RWPE1 (cell line): ENCODE data around the gene UQCC2.

Experiments used
- CTCF ChIA-PET: fragments of 350-600 bp; sonication (Branson Sonifier 250); formaldehyde crosslinking; extraction: SDS; loops from one replicate; lab custom pipeline; 2021; lab: Yijun Ruan, JAX
- POLR2A ChIA-PET: fragments of 400-600 bp; formaldehyde crosslinking; extraction: SDS; loops from one replicate; lab custom pipeline; 2020; ENCODE audit warnings: antibody characterized with exemption; ENCODE audit not compliant: low non-redundant PET; lab: Yijun Ruan, JAX
- DNase-seq: peaks from one replicate; pipeline ENCODE4 v3.0.0; 2012; ENCODE audit warnings: low spot score
- H3K27ac ChIP-seq: fragments of 450-650 bp; 2 replicates; pipeline ENCODE4 v1.5.1; 2017
- CTCF ChIP-seq: fragments of 450-650 bp; conservative IDR thresholded peaks from 2 replicates; pipeline ENCODE4 v1.5.1; 2017; ENCODE audit warnings: low read depth, mild to moderate bottlenecking

Gene UQCC2

GRCh38 chr6:33740204-33740608 is 28.7 kb upstream of the UQCC2 start:
- ChIA-PET CTCF (interaction anchor here (0.6 to 0.7 kb wide), 2 partner anchors 9 to 15 kb away, joined by 3 to 5 read pairs; no protein-coding TSS in a partner anchor), POLR2A (no interaction called here)
- peak overlapping the region; percentile 15; the same call in 1 of the 2 replicates for H3K27ac ChIP-seq
- no peak for DNase-seq
- no peak for TF ChIP-seq CTCF

- CTCF ChIA-PET, result interaction anchor here (0.5 to 0.6 kb wide), 2 partner anchors 16 to 24 kb away, joined by 3 read pairs; no protein-coding TSS in a partner anchor
- POLR2A ChIA-PET, result no interaction called here
- no peak overlapping the region for H3K27ac ChIP-seq
- no peak for DNase-seq
- no peak for TF ChIP-seq CTCF
Measured at GRCh38 chr6:33739571-33739970, 28.1 kb upstream of the UQCC2 start.

- no peak for TF ChIP-seq CTCF
- ChIA-PET CTCF (interaction anchor here (0.7 kb wide), 1 partner anchor 109 kb away, joined by 5 read pairs; no protein-coding TSS in a partner anchor), POLR2A (no interaction called here)
- DNase-seq, result no peak
- H3K27ac ChIP-seq, result no peak overlapping the region
Measured at GRCh38 chr6:33738879-33739278, 27.4 kb upstream of the UQCC2 start.

DNA sequence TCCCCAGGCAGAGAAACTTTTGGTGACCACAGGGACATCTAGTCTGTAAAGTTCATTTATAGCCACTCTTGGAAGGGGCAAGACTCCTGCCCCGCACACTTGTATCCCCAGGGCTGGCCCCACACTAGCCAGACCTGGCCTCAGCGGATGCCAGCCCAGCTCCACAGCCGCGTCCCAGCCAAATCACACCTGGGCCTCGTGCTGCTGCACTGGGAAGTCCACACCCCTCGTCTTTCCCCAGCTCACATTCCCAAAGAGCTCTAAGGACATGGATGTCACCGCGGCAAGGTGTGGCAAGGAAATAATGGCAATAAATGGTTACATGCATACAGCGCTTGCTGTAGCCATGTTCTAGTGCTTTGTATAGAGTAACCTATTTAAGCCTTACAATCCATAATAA is 26.7 kb upstream of the UQCC2 start:
- ChIA-PET CTCF (interaction anchor here (0.6 to 0.8 kb wide), 3 partner anchors 110 to 394 kb away, joined by 3 to 5 read pairs (median 3); no protein-coding TSS in a partner anchor), POLR2A (no interaction called here)
- no peak overlapping the region; the same call in 1 of the 2 replicates for H3K27ac ChIP-seq
- no peak for TF ChIP-seq CTCF
- DNase-seq, result no peak

DNA sequence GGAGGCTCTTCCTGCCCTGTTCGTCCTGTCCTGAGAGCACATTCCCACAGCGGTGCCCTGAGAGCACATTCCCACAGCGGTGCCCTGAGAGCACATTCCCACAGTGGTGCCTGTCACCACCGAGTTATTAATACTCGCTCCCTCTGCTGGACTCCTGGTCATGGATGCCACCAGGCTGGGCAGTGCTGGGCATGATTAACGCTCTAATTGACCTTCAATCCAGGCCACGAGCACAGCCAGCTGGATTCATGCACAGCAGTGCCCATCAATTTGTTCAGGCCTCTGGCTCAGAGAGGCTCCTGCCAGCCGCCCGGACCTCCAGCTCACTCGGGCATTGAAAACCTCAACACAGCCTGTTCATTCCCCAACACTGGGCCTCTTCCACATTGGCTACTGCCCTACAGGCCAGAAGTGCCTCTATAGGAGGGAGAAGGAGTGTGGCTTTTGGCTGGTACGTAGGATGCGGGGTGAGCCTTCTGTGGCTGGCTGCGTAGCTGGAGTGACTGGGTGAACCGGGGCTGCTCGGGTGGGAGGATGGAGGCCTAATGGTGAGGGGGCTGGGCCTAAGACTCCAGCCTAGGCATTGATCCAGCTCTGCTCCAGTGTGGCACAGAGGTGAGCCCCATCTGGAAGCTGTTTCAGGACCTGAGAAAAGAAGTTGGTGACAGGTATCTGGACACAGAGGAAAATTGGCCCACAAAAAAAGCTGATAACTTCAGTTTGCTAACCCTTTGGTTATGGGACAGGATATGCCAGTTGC is 25.9 kb upstream of the UQCC2 start:
- DNase-seq, result no peak
- TF ChIP-seq CTCF, result no peak
- H3K27ac ChIP-seq, result no peak overlapping the region; the same call in 1 of the 2 replicates
- ChIA-PET POLR2A (no interaction called here), CTCF (interaction anchor here (0.6 to 0.8 kb wide), 3 partner anchors 26 to 393 kb away, joined by 3 read pairs; partner anchors contain the start of gene UQCC2)

DNA sequence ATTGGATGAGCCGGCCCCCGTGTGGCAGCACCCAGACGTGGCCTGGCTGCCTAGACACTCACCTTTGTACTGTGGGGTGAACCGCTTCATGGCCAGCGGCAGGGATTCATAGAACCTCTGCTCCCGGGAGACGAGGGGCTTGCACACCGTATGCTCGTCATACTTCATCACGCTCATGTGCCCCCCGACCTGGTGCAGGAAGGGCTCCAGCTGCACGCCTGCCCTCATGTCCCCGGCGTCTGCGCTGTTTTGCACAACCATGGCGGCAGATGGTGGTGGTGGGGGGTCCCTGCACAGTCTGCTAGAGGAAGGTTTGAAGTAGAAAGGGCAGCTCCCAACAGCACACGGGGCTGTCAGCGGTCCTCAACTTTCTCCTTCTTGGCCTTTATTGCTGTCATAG is 23.7 kb upstream of the UQCC2 start:
- no peak for DNase-seq
- no peak overlapping the region for H3K27ac ChIP-seq
- CTCF ChIA-PET, result interaction anchor here (1.0 kb wide), 1 partner anchor 248 kb away, joined by 3 read pairs; no protein-coding TSS in a partner anchor
- POLR2A ChIA-PET, result no interaction called here
- no peak for TF ChIP-seq CTCF
